ENCODE data around the gene KRT36. TPM values are rescaled to one million over a fixed set of nuclear protein-coding genes. Genes with fewer than 3 reads are reported as not detected.

KRT36 gene
- total and polyA plus RNA-seq, 7 donors, result 0.04 TPM; not detected in 6

GRCh38 chr17:41505007-41505808 lies 15.5 kb upstream of the KRT36 start, which contains the start of gene KRT13:
Gene KRT13 (minus strand): TSS chr17:41505612. CDS start chr17:41505550, 62 bp downstream.
- no peak for TF ChIP-seq CTCF (IDR thresholded peaks at IDR 0.05)
- 87 to 94% (median 87%) methylated on average over 17 of the region's 17 CpGs for WGBS, 3 donors
- intact Hi-C loops (cut with DNase I), result no loop called here
- Histone ChIP-seq H3K27ac (no peak within 1 kb of the TSS), H3K27me3 (ENCODE audit: insufficient read depth in 3 of 3, low read length in 2 of 3) (peaks cover 0 to 3% (median 0%) of the 10 kb centered on the region in 3 donors), H3K36me3 (ENCODE audit: insufficient read depth in 1 of 2, low read depth in 1 of 2) (no peaks in the 10 kb centered on the region), H3K4me3 (no peak within 1 kb of the TSS), H3K4me1 (no peaks in the 10 kb centered on the region), H3K9me3 (no peaks in the 10 kb centered on the region)
- ATAC-seq, result no peak
- no peak for DNase-seq

- Histone ChIP-seq H3K27ac (no peak overlapping the region), H3K9me3 (no peaks in the 10 kb centered on the region), H3K4me3 (no peak overlapping the region), H3K36me3 (ENCODE audit: insufficient read depth in 1 of 2, low read depth in 1 of 2) (no peaks in the 10 kb centered on the region), H3K4me1 (no peaks in the 10 kb centered on the region), H3K27me3 (ENCODE audit: insufficient read depth in 3 of 3, low read length in 2 of 3) (peaks cover 0 to 3% (median under 1%) of the 10 kb centered on the region in 3 donors)
- WGBS, 3 donors, result 49 to 58% (median 51%) methylated on average over 8 of the region's 8 CpGs
- no peak for TF ChIP-seq CTCF (IDR thresholded peaks at IDR 0.05)
- intact Hi-C loops (cut with DNase I), result no loop called here
- DNase-seq (no peak), ATAC-seq (no peak)
These were observed 14.7 kb upstream of the KRT36 start for GRCh38 chr17:41504246-41504977.

- H3K36me3 ChIP-seq (ENCODE audit: insufficient read depth in 1 of 2, low read depth in 1 of 2), result no peaks in the 10 kb centered on the region
- WGBS, 3 donors, result 78 to 80% (median 79%) methylated on average over 9 of the region's 9 CpGs
- H3K27me3 ChIP-seq (ENCODE audit: insufficient read depth in 3 of 3, low read length in 2 of 3), result peaks cover 0 to 3% (median 3%) of the 10 kb centered on the region in 3 donors
- DNase-seq, result no peak
- ATAC-seq, result no peak
- H3K9me3 ChIP-seq, result no peaks in the 10 kb centered on the region
- no peak overlapping the region for H3K4me3 ChIP-seq
- H3K4me1 ChIP-seq, result no peaks in the 10 kb centered on the region
- intact Hi-C loops (cut with DNase I), result no loop called here
- no peak for TF ChIP-seq CTCF (IDR thresholded peaks at IDR 0.05)
- no peak overlapping the region for H3K27ac ChIP-seq
These were observed 13.5 kb upstream of the KRT36 start for GRCh38 chr17:41503202-41503601.

- Histone ChIP-seq H3K9me3 (no peaks in the 10 kb centered on the region), H3K4me3 (no peak overlapping the region), H3K36me3 (ENCODE audit: insufficient read depth in 1 of 2, low read depth in 1 of 2) (no peaks in the 10 kb centered on the region), H3K27ac (no peak overlapping the region), H3K27me3 (ENCODE audit: insufficient read depth in 3 of 3, low read length in 2 of 3) (peaks cover 0 to 3% (median 3%) of the 10 kb centered on the region in 3 donors), H3K4me1 (no peaks in the 10 kb centered on the region)
- no peak for DNase-seq
- intact Hi-C loops (cut with DNase I), result no loop called here
- TF ChIP-seq CTCF (IDR thresholded peaks at IDR 0.05), result no peak
- 68 to 75% (median 69%) methylated on average over 15 of the region's 15 CpGs for WGBS, 3 donors
- ATAC-seq, result no peak
These were observed 10.6 kb upstream of the KRT36 start for GRCh38 chr17:41500131-41500911.
